HEK293 (cell line): ENCODE results near the gene PGM2.

ENCODE experiments used
- CTCF ChIA-PET: fragments of 350-600 bp; formaldehyde crosslinking; extraction: SDS; loops from one replicate; lab custom pipeline; 2021; ENCODE audit warnings: antibody characterized with exemption; lab: Yijun Ruan, JAX
- POLR2A ChIA-PET: fragments of 300-600 bp; formaldehyde crosslinking; extraction: SDS; loops from one replicate; lab custom pipeline; 2020; ENCODE audit warnings: antibody characterized with exemption, inconsistent platforms; lab: Yijun Ruan, JAX
- H3K27ac ChIP-seq: fragments of 200-500 bp; sonication (Bioruptor generic); 2 replicates; pipeline ENCODE4 v1.5.1; 2014; ENCODE audit warnings: low read depth, low read length, control low read depth, inconsistent platforms; ENCODE audit errors: extremely low read depth
- H3K36me3 ChIP-seq, 2 experiments: fragments of 200-500 bp in 1 of 2; sonication (Bioruptor generic) in 1 of 2; 1 replicate in 1 of 2; 2 replicates in 1 of 2; pipeline ENCODE4 v1.5.1; 2014 to 2017; ENCODE audit warnings: inconsistent platforms in 2 of 2, low read length in 2 of 2; ENCODE audit not compliant: control insufficient read depth in 2 of 2, insufficient read depth in 1 of 2
- H3K4me1 ChIP-seq: fragments of 200-500 bp; sonication (Bioruptor generic); 2 replicates; pipeline ENCODE4 v1.5.1; 2014; ENCODE audit warnings: mild to moderate bottlenecking, low read length, inconsistent platforms; ENCODE audit not compliant: control insufficient read depth, insufficient read depth
- H3K4me3 ChIP-seq: 2 replicates; pipeline ENCODE4 v1.5.1; 2011; ENCODE audit warnings: low read depth, mild to moderate bottlenecking, control low read depth, low read length, moderate library complexity
- H3K9me3 ChIP-seq: fragments of 200-500 bp; sonication (Bioruptor generic); 2 replicates; pipeline ENCODE4 v1.5.1; 2014; ENCODE audit warnings: low read depth, low read length, inconsistent platforms; ENCODE audit not compliant: control insufficient read depth, insufficient read depth
- IKZF3 ChIP-seq: fragments of 450-650 bp; IDR thresholded peaks from 2 replicates; pipeline ENCODE4 v1.5.0; 2018; ENCODE audit warnings: missing biosample characterization, mild to moderate bottlenecking, missing genetic modification characterization, moderate library complexity
- KLF9 ChIP-seq: fragments of 450-650 bp; formaldehyde crosslinking; IDR thresholded peaks from 2 replicates; pipeline ENCODE4 v1.5.1; 2016; ENCODE audit warnings: missing biosample characterization, missing genetic modification characterization, low read depth
- REPIN1 ChIP-seq: fragments of 450-650 bp; formaldehyde crosslinking; IDR thresholded peaks from 2 replicates; pipeline ENCODE4 v1.5.1; 2017; ENCODE audit warnings: missing biosample characterization, missing genetic modification characterization, low read depth
- ZBTB6 ChIP-seq: fragments of 450-650 bp; formaldehyde crosslinking; IDR thresholded peaks from 2 replicates; pipeline ENCODE4 v1.5.1; 2017; ENCODE audit warnings: missing biosample characterization, missing genetic modification characterization
- ZFP41 ChIP-seq: fragments of 450-650 bp; formaldehyde crosslinking; IDR thresholded peaks from 2 replicates; pipeline ENCODE4 v1.5.1; 2016; ENCODE audit warnings: missing biosample characterization, missing genetic modification characterization, borderline replicate concordance
- ZNF146 ChIP-seq: fragments of 450-650 bp; formaldehyde crosslinking; IDR thresholded peaks from 2 replicates; pipeline ENCODE4 v1.5.1; 2016; ENCODE audit warnings: missing biosample characterization, missing genetic modification characterization
- ZNF16 ChIP-seq: fragments of 450-650 bp; formaldehyde crosslinking; IDR thresholded peaks from 2 replicates; pipeline ENCODE4 v1.5.1; 2016; ENCODE audit warnings: low read depth, missing biosample characterization, missing genetic modification characterization
- ZNF169 ChIP-seq: fragments of 450-650 bp; formaldehyde crosslinking; IDR thresholded peaks from 2 replicates; pipeline ENCODE4 v1.5.1; 2016; ENCODE audit warnings: missing biosample characterization, missing genetic modification characterization
- ZNF274 ChIP-seq, 2 experiments: fragments of 200-500 bp in 1 of 2; fragments of 450-650 bp in 1 of 2; sonication (Bioruptor generic) in 1 of 2; formaldehyde crosslinking in 1 of 2; IDR thresholded peaks; 2 replicates each; pipeline versions ENCODE4 v1.5.1 to v1.6.1; 2014 to 2016; ENCODE audit warnings: borderline replicate concordance in 1 of 2, inconsistent platforms in 1 of 2, low read length in 1 of 2, missing biosample characterization in 1 of 2, missing genetic modification characterization in 1 of 2
- ZNF426 ChIP-seq: fragments of 450-650 bp; formaldehyde crosslinking; IDR thresholded peaks from 2 replicates; pipeline ENCODE4 v1.5.1; 2017; ENCODE audit warnings: missing biosample characterization, missing genetic modification characterization, mild to moderate bottlenecking, inconsistent platforms, moderate library complexity
- ZNF518A ChIP-seq: fragments of 450-650 bp; formaldehyde crosslinking; conservative IDR thresholded peaks from 2 replicates; pipeline ENCODE4 v1.5.1; 2016; ENCODE audit warnings: low read depth, missing biosample characterization, missing genetic modification characterization
- ZNF544 ChIP-seq: fragments of 450-650 bp; formaldehyde crosslinking; IDR thresholded peaks from 2 replicates; pipeline ENCODE4 v1.5.0; 2017; ENCODE audit warnings: missing biosample characterization, missing genetic modification characterization
- ZNF560 ChIP-seq: fragments of 450-650 bp; formaldehyde crosslinking; IDR thresholded peaks from 2 replicates; pipeline ENCODE4 v1.5.1; 2017; ENCODE audit warnings: missing biosample characterization, missing genetic modification characterization, borderline replicate concordance
- ZNF621 ChIP-seq: fragments of 450-650 bp; formaldehyde crosslinking; IDR thresholded peaks from 2 replicates; pipeline ENCODE4 v1.5.1; 2017; ENCODE audit warnings: missing biosample characterization, missing genetic modification characterization
- ZNF623 ChIP-seq: fragments of 450-650 bp; formaldehyde crosslinking; IDR thresholded peaks from 2 replicates; pipeline ENCODE4 v1.5.1; 2016; ENCODE audit warnings: missing biosample characterization, missing genetic modification characterization
- ZNF624 ChIP-seq: fragments of 450-650 bp; formaldehyde crosslinking; IDR thresholded peaks from 2 replicates; pipeline ENCODE4 v1.5.1; 2017; ENCODE audit warnings: missing biosample characterization, missing genetic modification characterization
- ZNF791 ChIP-seq: fragments of 450-650 bp; formaldehyde crosslinking; IDR thresholded peaks from 2 replicates; pipeline ENCODE4 v1.5.1; 2016; ENCODE audit warnings: missing biosample characterization, missing genetic modification characterization
- ZSCAN16 ChIP-seq: fragments of 450-650 bp; formaldehyde crosslinking; IDR thresholded peaks from 2 replicates; pipeline ENCODE4 v1.5.1; 2016; ENCODE audit warnings: missing biosample characterization, missing genetic modification characterization

The PGM2 gene

GRCh38 chr4:37895271-37895670 lies 68.8 kb downstream of the PGM2 start:
- H3K4me1 ChIP-seq: no peaks in the 10 kb centered on the region
- TF ChIP-seq ZNF426 (tag by site-specific recombination) (no peak), ZNF169 (no peak), ZNF791 (no peak), ZNF146 (no peak), ZNF544 (tag by site-specific recombination) (no peak), ZNF16 (tag by site-specific recombination) (no peak)
- ChIA-PET CTCF (no interaction called here), POLR2A (no interaction called here)
- no peak overlapping the region for H3K27ac ChIP-seq
- H3K36me3 ChIP-seq: no peaks in the 10 kb centered on the region
- H3K4me3 ChIP-seq: no peak overlapping the region
- H3K9me3 ChIP-seq: no peaks in the 10 kb centered on the region

DNA sequence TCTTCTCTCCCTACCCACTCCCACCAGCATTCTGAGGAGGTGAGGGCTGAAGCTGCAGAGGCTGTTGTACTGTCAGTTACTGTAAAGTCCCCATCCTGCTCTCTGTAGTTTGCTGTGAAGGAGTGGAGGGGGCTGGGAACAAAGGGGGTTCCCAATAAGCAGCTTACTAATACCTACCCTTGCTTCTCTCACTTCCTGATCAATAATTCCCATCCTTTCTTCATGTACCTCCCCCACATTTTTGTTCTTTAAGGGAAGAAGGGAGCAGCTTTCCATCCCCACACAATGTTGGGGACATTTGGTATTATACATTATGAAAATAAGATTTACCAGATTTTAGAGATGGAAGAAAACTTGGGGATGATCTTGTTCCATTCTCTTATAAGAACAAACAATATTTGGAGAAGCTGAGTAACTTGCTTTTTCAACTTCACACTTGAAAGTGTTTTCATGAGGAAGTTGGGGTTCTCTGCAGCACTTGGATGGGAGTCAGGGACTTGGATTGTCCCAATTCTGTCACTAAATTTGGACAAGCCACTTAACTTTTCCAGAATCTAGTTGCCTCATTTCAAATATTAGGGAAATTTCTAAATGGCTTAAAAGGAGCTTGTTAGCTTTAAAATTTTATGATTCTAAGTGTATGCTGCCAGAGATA lies 69.8 kb downstream of the PGM2 start:
- Histone ChIP-seq H3K4me3 (no peak overlapping the region), H3K4me1 (no peaks in the 10 kb centered on the region), H3K36me3 (no peaks in the 10 kb centered on the region), H3K9me3 (no peaks in the 10 kb centered on the region), H3K27ac (no peak overlapping the region)
- TF ChIP-seq ZNF624 (tag by site-specific recombination) (no peak), ZNF518A (tag by site-specific recombination) (no peak), ZFP41 (tag by site-specific recombination) (no peak), ZNF623 (tag by site-specific recombination) (no peak), ZSCAN16 (tag by site-specific recombination) (no peak), ZNF274 (IDR thresholded peaks at IDR 0.05; ENCODE audit: low read length) (no peak), ZNF274 (tag by site-specific recombination; IDR thresholded peaks at IDR 0.05; ENCODE audit: borderline replicate concordance) (no peak), ZBTB6 (no peak), KLF9 (tag by site-specific recombination) (no peak), IKZF3 (tag by site-specific recombination) (no peak), ZNF621 (tag by site-specific recombination) (no peak), ZNF560 (tag by site-specific recombination) (no peak), REPIN1 (tag by site-specific recombination) (no peak)
- CTCF ChIA-PET: interaction anchor here (0.6 to 0.7 kb wide), 2 partner anchors 15 to 48 kb away, joined by 3 to 4 read pairs; no protein-coding TSS in a partner anchor
- POLR2A ChIA-PET: no interaction called here
